AG09319 (cell line): ENCODE data around the gene CSPG4.

ENCODE experiments used
- DNase-seq: peaks from one replicate; pipeline ENCODE4 v3.0.0-alpha.2; 2010; ENCODE audit warnings: low read depth; ENCODE audit errors: extremely low read depth
- CTCF ChIP-seq: IDR thresholded peaks from 2 replicates; pipeline ENCODE4 v1.5.1; 2011; ENCODE audit warnings: low read depth, mild to moderate bottlenecking, inconsistent platforms, low read length, moderate library complexity

CSPG4 gene

GRCh38 chr15:75646112-75646943 lies 66.3 kb downstream of the CSPG4 start:
- no peak for TF ChIP-seq CTCF
- no peak for DNase-seq

GRCh38 chr15:75644376-75644775 lies 68.3 kb downstream of the CSPG4 start:
- DNase-seq = no peak
- no peak for TF ChIP-seq CTCF

- no peak for DNase-seq
- no peak for TF ChIP-seq CTCF
Measured at GRCh38 chr15:75641603-75642002, 71.0 kb downstream of the CSPG4 start.

- DNase-seq = no peak
- TF ChIP-seq CTCF = no peak
Measured at GRCh38 chr15:75641179-75641503, 71.5 kb downstream of the CSPG4 start.

GRCh38 chr15:75640483-75641178 lies 72.0 kb downstream of the CSPG4 start:
- DNase-seq = no peak
- peak; percentile 13 for TF ChIP-seq CTCF

GRCh38 chr15:75639709-75640482 lies 72.8 kb downstream of the CSPG4 start, which contains the start of gene IMP3:
Gene IMP3 (minus strand): TSS chr15:75640224. CDS start chr15:75640168, 56 bp downstream.
- no peak for TF ChIP-seq CTCF
- peak; percentile 84 for DNase-seq
